Ectodermal cell (in vitro differentiated cells): ENCODE results near the gene PBX1.

Source experiments
- H3K27ac ChIP-seq: 2 replicates; pipeline ENCODE4 v1.7.0; 2013; ENCODE audit warnings: mild to moderate bottlenecking, low read depth, low read length; ENCODE audit not compliant: insufficient read depth, poor library complexity, severe bottlenecking
- H3K27me3 ChIP-seq: 2 replicates; pipeline ENCODE4 v1.7.0; 2013; ENCODE audit warnings: mild to moderate bottlenecking, low read length; ENCODE audit not compliant: insufficient read depth, control insufficient read depth, poor library complexity, severe bottlenecking
- H3K36me3 ChIP-seq: one replicate; pipeline ENCODE4 v1.7.0; 2013; ENCODE audit warnings: low read length; ENCODE audit not compliant: control insufficient read depth, insufficient read depth
- H3K4me1 ChIP-seq: one replicate; pipeline ENCODE4 v1.7.0; 2013; ENCODE audit warnings: low read length; ENCODE audit not compliant: control insufficient read depth, insufficient read depth
- H3K4me3 ChIP-seq: 2 replicates; pipeline ENCODE4 v1.7.0; 2013; ENCODE audit warnings: low read depth, low read length, control low read depth; ENCODE audit not compliant: insufficient read depth
- H3K9me3 ChIP-seq: 2 replicates; pipeline ENCODE4 v1.7.0; 2013; ENCODE audit warnings: mild to moderate bottlenecking, low read length, moderate library complexity; ENCODE audit not compliant: control insufficient read depth
- WGBS, 2 experiments: methylation state at CpG; one replicate each; pipeline ENCODE4 v1.1.7; 2013; ENCODE audit warnings: missing lambda C conversion rate in 2 of 2; 5-methylcytosine and 5-hydroxymethylcytosine counted together

Gene PBX1

DNA sequence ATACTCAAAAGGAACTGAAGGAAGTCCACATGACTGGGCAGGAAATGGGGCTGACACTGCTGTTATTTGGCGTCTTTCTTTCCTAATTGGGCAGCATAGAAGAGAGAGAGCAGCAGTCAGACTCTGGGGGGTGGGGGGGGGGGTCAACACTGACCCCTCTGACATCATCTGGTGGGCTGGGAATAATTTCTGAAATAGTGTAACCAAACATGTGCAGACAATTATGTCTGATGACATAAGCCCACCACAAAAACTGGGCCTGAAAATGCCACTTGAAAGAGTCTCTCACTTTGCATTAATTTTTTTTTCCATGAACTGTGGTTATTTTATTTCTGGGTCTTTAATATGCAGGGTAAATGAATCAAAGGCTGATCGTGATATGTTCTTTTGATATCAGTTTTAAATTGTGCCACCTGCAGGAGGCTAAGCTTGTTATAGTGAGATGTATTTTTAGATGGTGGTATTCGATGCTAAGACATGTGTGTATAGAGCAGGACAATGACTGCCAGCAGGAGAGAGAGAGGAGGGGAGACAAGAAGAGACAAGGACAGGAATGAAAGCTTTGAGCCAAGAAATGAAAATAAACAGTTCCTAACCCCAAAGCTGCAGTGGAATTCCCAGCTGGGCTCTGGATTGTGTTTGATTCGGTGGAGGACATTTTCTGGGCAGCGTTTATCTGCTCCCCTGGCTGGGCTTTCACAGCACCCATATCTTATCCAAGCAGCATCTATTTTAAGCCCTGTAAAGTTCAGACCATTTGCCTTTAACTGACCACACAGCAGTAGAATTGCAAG lies 264.7 kb downstream of the PBX1 start:
- Histone ChIP-seq H3K36me3 (peaks cover 14% of the 10 kb centered on the region), H3K4me3 (no peak overlapping the region)

DNA sequence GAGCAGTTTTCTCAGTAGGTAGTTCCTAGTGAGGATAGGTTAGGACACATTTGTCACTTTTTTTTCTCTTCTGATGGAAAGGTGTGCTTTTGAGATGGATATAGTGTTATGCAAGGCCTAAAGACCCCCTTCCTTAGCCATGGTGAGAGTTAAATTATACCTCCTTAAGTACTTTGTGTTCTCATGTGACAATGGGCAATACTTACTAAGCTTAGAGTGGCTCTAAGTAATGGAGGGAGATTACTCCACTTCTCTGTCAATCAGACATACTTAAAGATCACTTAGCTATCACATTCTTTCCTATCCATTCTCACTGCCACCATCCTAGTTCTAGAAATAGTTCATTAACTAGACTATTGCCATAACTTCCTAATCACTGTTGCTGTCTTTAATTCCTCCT lies 265.6 kb downstream of the PBX1 start:
- Histone ChIP-seq H3K36me3 (peaks cover 16% of the 10 kb centered on the region), H3K4me3 (no peak overlapping the region), H3K27ac (peak overlapping the region; percentile 22), H3K4me1 (peaks cover 15% of the 10 kb centered on the region), H3K9me3 (no peaks in the 10 kb centered on the region), H3K27me3 (no peaks in the 10 kb centered on the region)

More for the DNA sequence above, 264.7 kb downstream of the PBX1 start:
- Histone ChIP-seq H3K4me1 (peaks cover 15% of the 10 kb centered on the region), H3K27ac (peak overlapping the region; percentile 22), H3K9me3 (no peaks in the 10 kb centered on the region), H3K27me3 (no peaks in the 10 kb centered on the region)
- WGBS, 2 experiments: 67 to 71% methylated on average over 5 of the region's 5 CpGs

DNA sequence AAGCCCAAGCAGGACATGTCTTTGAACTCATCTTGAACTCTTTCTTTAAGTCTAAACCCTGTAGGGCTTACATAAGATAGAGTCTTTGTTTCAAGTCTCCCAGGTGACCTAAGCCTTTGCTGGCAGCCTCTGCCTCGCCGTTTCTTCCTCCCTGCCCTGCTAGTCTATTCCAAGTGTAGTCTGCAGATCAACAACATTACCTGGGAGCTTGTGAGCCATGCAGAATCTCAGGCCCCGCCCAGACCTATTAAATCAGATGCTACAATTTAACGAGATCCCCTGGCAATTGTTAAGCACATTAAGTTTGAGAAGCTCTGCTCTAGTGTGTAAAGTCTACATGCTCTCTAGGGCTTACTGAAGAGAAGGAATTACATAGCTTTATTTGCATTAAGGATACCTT lies 271.6 kb downstream of the PBX1 start:
- no peak overlapping the region for H3K27ac ChIP-seq
- no peaks in the 10 kb centered on the region for H3K27me3 ChIP-seq
- WGBS, 2 experiments: 91% methylated on average over 4 of the region's 4 CpGs

DNA sequence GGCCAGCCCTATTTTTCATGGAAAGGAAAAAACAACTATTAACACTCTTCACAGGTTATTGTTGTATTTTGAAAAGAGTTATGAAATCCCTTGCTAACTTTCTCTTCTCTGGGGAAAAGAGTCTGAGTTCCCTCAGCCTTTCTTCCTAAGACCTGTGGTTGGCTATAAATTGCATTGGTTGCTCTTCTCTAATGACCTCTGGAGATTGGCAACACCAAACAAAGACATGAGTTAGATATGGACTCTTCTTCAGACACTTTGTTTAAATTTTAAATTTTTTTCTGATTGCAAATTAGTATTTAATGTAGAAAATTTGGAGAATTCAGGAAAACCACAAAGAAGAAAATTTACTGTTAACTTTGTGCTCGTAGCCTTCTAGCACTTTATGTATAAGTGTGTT lies 275.7 kb downstream of the PBX1 start:
- no peak overlapping the region for H3K4me3 ChIP-seq
- no peaks in the 10 kb centered on the region for H3K4me1 ChIP-seq
- peaks cover 5% of the 10 kb centered on the region for H3K36me3 ChIP-seq
- no peak overlapping the region for H3K27ac ChIP-seq
- H3K27me3 ChIP-seq: no peaks in the 10 kb centered on the region
- H3K9me3 ChIP-seq: no peaks in the 10 kb centered on the region
- WGBS, 2 experiments: no CpG with 5 or more reads among the region's 1 CpG

More for the DNA sequence above, 271.6 kb downstream of the PBX1 start:
- H3K36me3 ChIP-seq: peaks cover 3% of the 10 kb centered on the region
- no peak overlapping the region for H3K4me3 ChIP-seq
- H3K4me1 ChIP-seq: no peaks in the 10 kb centered on the region
- H3K9me3 ChIP-seq: no peaks in the 10 kb centered on the region

DNA sequence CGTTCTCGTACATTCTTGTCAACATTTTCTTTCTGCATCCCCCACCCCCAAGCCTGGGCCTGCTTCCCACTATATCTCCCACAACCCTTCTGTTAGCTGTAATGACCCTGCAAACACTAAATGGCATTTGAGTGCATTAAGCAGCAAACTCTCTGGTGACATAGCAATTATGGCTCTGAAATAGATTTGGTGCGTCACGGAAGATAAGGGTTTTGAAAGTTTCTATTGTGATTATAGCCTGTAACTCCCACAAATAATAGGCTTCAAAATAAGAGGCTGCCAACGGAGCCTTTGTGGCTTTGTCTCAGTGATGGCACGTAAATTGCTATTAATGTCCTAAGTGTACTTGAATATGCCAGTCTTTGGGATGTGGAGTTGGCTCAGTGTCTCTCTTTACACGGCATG lies 277.6 kb downstream of the PBX1 start:
- H3K36me3 ChIP-seq: peaks cover 5% of the 10 kb centered on the region

DNA sequence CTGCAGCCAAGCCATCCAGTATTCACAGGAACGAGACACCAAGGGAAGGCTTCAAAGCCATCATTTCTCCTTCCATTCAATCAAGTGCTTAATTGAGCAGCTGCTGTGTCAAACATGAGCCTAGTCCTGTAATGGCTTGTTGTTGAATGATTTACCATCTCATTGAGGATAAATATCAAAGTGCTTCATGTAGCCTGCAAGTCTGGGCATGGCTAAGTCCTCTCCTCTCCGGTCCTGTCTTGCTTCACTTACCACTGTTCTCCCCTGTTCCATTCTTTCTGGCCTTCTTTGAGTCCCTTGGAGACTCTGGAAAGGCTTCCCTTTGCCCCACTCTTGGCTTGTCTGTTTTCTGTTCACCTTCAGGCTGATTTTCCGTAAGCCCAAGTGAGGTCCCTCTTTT lies 279.8 kb downstream of the PBX1 start:
- Histone ChIP-seq H3K9me3 (no peaks in the 10 kb centered on the region), H3K4me3 (no peak overlapping the region), H3K4me1 (peaks cover 6% of the 10 kb centered on the region), H3K36me3 (peaks cover 5% of the 10 kb centered on the region), H3K27me3 (no peaks in the 10 kb centered on the region), H3K27ac (no peak overlapping the region)
- WGBS, 2 experiments: 95% methylated on average over 3 of the region's 3 CpGs

More for the DNA sequence above, 277.6 kb downstream of the PBX1 start:
- Histone ChIP-seq H3K27ac (no peak overlapping the region), H3K4me1 (no peaks in the 10 kb centered on the region), H3K9me3 (no peaks in the 10 kb centered on the region), H3K27me3 (no peaks in the 10 kb centered on the region), H3K4me3 (no peak overlapping the region)
- 96 to 97% methylated on average over 7 of the region's 7 CpGs for WGBS, 2 experiments

DNA sequence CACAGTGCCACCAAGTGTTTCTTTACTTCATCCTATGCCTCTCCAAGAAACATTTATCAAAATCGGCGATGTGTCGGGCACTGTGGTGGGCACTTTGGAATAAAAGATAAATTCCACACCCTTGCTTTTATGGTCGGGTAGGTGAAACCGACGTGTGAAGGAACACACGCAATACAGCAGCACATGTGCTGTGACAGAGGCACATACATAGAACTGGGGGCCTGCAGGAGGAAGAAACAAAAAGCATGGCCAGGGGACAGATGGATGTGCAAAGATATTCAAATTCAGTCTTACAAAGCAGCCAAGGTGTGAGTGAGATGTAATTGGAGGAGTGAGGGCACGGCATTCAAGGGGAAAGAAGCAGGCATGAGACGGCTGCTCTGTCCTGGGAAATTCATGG lies 282.0 kb downstream of the PBX1 start:
- Histone ChIP-seq H3K27me3 (no peaks in the 10 kb centered on the region), H3K27ac (no peak overlapping the region), H3K4me1 (peaks cover 6% of the 10 kb centered on the region), H3K4me3 (no peak overlapping the region), H3K36me3 (peaks cover 5% of the 10 kb centered on the region), H3K9me3 (no peaks in the 10 kb centered on the region)
- WGBS, 2 experiments: 94 to 96% methylated on average over 9 of the region's 9 CpGs

DNA sequence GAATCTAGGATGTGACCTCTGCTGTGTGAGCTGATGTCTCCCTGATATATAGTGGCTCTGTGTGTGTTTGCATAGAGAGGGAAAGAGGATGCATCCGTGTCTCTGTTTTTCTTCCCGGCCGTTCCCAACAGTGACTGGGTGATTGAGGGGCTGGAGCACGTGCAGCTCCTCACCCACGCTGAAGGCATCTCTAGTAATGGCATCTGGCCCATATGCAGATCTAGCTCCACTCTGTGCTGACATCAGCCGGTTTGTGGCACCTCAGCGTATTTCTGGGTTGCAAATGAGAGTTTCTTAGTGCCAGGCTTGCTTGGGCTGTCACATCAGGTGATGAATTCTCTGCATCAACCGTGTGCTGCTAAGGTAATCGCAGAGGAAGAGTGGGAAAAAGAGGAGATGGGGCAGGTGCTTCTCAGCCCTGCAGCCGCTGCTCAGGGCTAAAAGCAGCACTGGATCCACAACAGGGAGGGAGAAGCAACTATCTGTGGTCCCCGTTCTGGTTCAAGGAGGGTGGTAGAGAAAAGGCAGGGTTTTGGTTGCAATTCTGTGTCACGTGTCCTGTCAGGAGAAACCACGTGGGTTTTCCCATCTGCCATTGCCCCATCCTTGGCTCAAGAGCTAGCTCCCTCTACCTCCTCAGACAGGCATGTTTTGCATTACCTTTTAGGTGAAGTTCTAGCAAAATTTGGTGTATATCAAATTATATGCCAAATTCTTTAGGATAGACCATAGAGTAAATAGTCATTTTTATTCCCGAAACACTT lies 282.9 kb downstream of the PBX1 start:
- no peaks in the 10 kb centered on the region for H3K27me3 ChIP-seq
- H3K4me3 ChIP-seq: no peak overlapping the region
- H3K27ac ChIP-seq: no peak overlapping the region
- no peaks in the 10 kb centered on the region for H3K9me3 ChIP-seq
- peaks cover 10% of the 10 kb centered on the region for H3K36me3 ChIP-seq
- 94 to 95% methylated on average over 13 to 14 of the region's 14 CpGs for WGBS, 2 experiments
- peaks cover 6% of the 10 kb centered on the region for H3K4me1 ChIP-seq

DNA sequence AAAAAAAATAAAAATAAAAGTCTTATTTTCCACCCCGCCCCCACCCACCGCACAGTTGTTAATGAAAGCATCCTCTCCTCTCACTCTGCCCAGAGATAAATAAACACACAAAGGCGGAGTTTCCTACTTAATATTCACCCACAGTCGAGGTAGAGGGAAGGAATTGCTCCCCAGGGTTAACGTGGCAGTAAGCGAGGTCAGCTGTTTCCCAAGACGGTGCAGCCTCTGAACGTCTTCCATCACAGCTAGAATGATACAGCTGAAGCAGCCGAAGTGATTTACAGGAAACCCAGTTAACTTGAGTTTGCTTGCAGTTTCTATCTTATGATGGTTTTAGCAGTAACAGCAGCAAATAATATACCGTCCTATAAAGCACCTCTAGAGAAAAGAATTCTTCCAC lies 283.9 kb downstream of the PBX1 start:
- Histone ChIP-seq H3K4me3 (no peak overlapping the region), H3K9me3 (no peaks in the 10 kb centered on the region), H3K27me3 (no peaks in the 10 kb centered on the region), H3K36me3 (peaks cover 15% of the 10 kb centered on the region), H3K4me1 (peaks cover 6% of the 10 kb centered on the region), H3K27ac (no peak overlapping the region)
- WGBS, 2 experiments: 81 to 83% methylated on average over 9 to 10 of the region's 10 CpGs

DNA sequence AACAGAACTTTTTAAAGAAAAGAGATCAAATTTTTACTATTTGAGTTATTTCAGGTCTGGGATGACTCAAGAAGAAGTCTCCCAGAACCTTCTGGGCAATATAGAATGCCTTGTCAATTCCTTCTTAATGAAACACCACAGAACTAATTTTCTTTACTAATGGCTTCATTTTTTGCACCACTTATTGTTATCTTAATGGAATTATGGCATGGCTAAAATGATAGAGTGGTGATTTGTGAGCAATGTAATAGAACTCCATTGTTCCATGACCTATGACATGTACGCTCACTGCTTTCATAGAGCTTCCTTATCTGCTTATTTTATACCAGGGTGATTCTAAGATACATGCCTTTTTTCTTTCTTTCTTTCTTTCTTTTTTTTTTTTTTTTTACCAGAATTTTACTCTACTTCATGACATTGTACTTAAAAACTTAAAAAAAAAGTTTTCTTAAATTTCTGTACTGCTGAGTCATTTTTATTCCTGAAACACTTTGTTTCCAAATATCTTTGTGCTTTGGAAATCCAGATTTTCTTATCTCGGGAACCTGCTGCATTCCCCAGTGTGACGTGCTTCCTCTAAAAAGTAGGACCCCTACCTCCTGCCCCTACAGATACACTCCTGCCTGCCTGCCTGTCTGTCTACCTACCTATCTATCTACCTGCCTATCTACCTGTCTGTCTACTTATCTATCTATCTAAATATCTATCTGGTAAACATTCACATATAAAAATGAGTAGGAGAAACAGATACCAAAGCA lies 284.9 kb downstream of the PBX1 start:
- H3K4me3 ChIP-seq: no peak overlapping the region
- no peaks in the 10 kb centered on the region for H3K9me3 ChIP-seq
- peaks cover 11% of the 10 kb centered on the region for H3K36me3 ChIP-seq
- no peaks in the 10 kb centered on the region for H3K27me3 ChIP-seq
- no peak overlapping the region for H3K27ac ChIP-seq
- 91 to 94% methylated on average over 3 of the region's 3 CpGs for WGBS, 2 experiments
- peaks cover 6% of the 10 kb centered on the region for H3K4me1 ChIP-seq
